Measurements from ENCODE around the gene CCDC28A. TPM values are rescaled to one million over a fixed set of nuclear protein-coding genes. Genes with fewer than 3 reads are reported as not detected.

CCDC28A gene
- total and polyA plus RNA-seq, 4 donors, result 11.9 to 20.3 (median 16.1) TPM

DNA sequence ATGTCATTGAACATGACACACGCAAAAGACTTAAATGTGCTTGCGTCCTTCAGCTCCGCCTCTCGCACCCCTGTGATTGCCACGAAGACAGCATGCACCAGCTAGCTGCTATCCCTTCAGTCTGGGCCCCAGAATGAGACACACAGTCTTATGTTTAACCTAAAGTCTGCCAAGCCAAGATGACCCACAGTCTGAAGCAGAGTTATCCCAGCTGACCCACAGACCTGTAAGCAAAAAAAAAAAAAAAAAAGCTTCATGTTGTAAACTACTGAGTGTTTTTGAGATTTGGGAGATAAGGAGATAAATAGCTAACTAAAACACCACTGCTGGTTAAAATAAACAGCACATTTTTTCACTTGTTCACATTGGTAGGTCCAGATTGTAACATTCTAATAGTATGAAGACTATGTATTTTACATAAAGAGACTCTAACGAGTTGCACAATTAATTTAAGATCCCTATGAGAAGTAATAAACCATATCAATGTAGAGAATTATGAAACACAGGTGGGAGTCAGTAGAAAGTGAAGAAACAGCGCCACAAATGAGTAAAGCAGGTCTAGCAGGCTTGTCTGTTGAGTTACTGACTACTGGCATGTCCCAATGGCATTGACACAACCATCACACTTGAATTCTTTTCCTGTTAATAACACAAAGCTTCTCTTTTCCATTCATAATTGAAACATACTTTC is 47.4 kb upstream of the CCDC28A start:
- WGBS, result 93% methylated on average over 7 of the region's 7 CpGs

DNA sequence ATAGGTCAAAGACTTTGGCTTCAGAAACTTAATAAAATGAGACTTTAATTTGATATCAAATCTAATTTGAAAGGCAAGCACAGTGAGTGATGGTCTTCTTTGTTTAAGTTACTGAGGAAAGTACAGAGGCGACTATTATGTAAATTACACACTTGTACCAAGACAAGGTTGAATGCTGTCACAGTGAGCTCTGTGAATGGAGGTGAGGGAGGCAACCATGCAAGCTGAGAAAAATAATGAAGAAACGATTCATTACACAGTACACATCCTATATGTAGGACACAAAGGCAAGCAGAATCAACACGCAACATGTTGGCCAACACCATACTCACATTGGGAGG is 46.8 kb upstream of the CCDC28A start:
- no peak for TF ChIP-seq JUND (IDR thresholded peaks at IDR 0.05)
- no peaks in the 10 kb centered on the region for H3K27me3 ChIP-seq (ENCODE audit: control insufficient read depth in 4 of 4, insufficient read depth in 4 of 4, low read length in 3 of 4)
- DNase-seq (ENCODE audit: low spot score), result no peak
- H3K36me3 ChIP-seq (ENCODE audit: control insufficient read depth in 4 of 4, insufficient read depth in 3 of 4, low read depth in 1 of 4, low read length in 3 of 4), result no peaks in the 10 kb centered on the region
- no peak overlapping the region for H3K9ac ChIP-seq (ENCODE audit: low read depth in 1 of 2, low read length in 2 of 2)
- WGBS, result 88% methylated on average over 3 of the region's 3 CpGs
- no peak overlapping the region for H3K27ac ChIP-seq (ENCODE audit: low read depth in 1 of 2, low read length in 2 of 2)
- H3K4me3 ChIP-seq (ENCODE audit: low read depth in 1 of 3, low read length in 3 of 3), result no peak overlapping the region
- H3K4me1 ChIP-seq (ENCODE audit: control insufficient read depth in 4 of 4, insufficient read depth in 4 of 4, low read length in 3 of 4), result peaks cover 6 to 13% (median 11%) of the 10 kb centered on the region in 4 donors
- H3K9me3 ChIP-seq (ENCODE audit: control insufficient read depth in 4 of 4, low read length in 3 of 4), result no peaks in the 10 kb centered on the region

More for the DNA sequence above, 47.4 kb upstream of the CCDC28A start:
- H3K36me3 ChIP-seq (ENCODE audit: control insufficient read depth in 4 of 4, insufficient read depth in 3 of 4, low read depth in 1 of 4, low read length in 3 of 4), result no peaks in the 10 kb centered on the region
- H3K9ac ChIP-seq (ENCODE audit: low read depth in 1 of 2, low read length in 2 of 2), result no peak overlapping the region
- no peak overlapping the region for H3K27ac ChIP-seq (ENCODE audit: low read depth in 1 of 2, low read length in 2 of 2)
- H3K4me1 ChIP-seq (ENCODE audit: control insufficient read depth in 4 of 4, insufficient read depth in 4 of 4, low read length in 3 of 4), result peaks cover 6 to 13% (median 11%) of the 10 kb centered on the region in 4 donors
- no peaks in the 10 kb centered on the region for H3K27me3 ChIP-seq (ENCODE audit: control insufficient read depth in 4 of 4, insufficient read depth in 4 of 4, low read length in 3 of 4)
- DNase-seq (ENCODE audit: low spot score), result no peak
- no peak overlapping the region for H3K4me3 ChIP-seq (ENCODE audit: low read depth in 1 of 3, low read length in 3 of 3)
- no peaks in the 10 kb centered on the region for H3K9me3 ChIP-seq (ENCODE audit: control insufficient read depth in 4 of 4, low read length in 3 of 4)
- TF ChIP-seq, protein P1, sequence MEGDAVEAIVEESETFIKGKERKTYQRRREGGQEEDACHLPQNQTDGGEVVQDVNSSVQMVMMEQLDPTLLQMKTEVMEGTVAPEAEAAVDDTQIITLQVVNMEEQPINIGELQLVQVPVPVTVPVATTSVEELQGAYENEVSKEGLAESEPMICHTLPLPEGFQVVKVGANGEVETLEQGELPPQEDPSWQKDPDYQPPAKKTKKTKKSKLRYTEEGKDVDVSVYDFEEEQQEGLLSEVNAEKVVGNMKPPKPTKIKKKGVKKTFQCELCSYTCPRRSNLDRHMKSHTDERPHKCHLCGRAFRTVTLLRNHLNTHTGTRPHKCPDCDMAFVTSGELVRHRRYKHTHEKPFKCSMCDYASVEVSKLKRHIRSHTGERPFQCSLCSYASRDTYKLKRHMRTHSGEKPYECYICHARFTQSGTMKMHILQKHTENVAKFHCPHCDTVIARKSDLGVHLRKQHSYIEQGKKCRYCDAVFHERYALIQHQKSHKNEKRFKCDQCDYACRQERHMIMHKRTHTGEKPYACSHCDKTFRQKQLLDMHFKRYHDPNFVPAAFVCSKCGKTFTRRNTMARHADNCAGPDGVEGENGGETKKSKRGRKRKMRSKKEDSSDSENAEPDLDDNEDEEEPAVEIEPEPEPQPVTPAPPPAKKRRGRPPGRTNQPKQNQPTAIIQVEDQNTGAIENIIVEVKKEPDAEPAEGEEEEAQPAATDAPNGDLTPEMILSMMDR (IDR thresholded peaks at IDR 0.05; ENCODE audit: low read depth, low read length, missing input control), result no peak
- TF ChIP-seq SP1 (IDR thresholded peaks at IDR 0.05), result no peak
- TF ChIP-seq HNF4G (IDR thresholded peaks at IDR 0.05), result no peak
- no peak for TF ChIP-seq YY1 (IDR thresholded peaks at IDR 0.05)
- TF ChIP-seq, protein P2, sequence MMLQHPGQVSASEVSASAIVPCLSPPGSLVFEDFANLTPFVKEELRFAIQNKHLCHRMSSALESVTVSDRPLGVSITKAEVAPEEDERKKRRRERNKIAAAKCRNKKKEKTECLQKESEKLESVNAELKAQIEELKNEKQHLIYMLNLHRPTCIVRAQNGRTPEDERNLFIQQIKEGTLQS (IDR thresholded peaks at IDR 0.05), result no peak
- TF ChIP-seq TAF1 (conservative IDR thresholded peaks at IDR 0.05), result no peak
- TF ChIP-seq EGR1 (IDR thresholded peaks at IDR 0.05; ENCODE audit: low read depth in 2 of 2), result no peak
- no peak for TF ChIP-seq HNF4A (conservative IDR thresholded peaks at IDR 0.05)
- TF ChIP-seq RXRA (IDR thresholded peaks at IDR 0.05), result no peak
- no peak for TF ChIP-seq FOXA2 (IDR thresholded peaks at IDR 0.05)

DNA sequence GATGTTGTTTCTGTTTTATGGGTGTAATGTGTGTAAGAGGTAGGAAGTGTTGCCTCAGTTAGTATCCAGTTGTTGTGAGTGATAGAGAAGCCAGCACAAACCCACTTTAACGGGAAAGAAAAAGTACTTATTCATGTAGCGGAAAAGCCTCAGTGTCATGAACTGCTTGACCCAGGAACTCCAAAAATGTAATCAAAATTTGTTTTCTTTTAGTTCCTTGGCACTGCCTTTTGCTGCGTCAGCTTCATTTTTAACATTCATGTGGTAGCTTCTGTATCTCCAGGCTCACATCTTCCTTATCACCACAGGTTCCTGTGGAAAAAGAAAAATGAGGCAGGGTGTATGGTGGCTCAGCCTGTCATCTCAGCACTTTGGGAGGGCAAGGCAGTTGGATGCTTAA is 46.4 kb upstream of the CCDC28A start:
- 70% methylated on average over 3 of the region's 3 CpGs for WGBS
- no peak for DNase-seq (ENCODE audit: low spot score)

More for the DNA sequence above, 46.4 kb upstream of the CCDC28A start:
- Histone ChIP-seq H3K36me3 (ENCODE audit: control insufficient read depth in 4 of 4, insufficient read depth in 3 of 4, low read depth in 1 of 4, low read length in 3 of 4) (no peaks in the 10 kb centered on the region), H3K27me3 (ENCODE audit: control insufficient read depth in 4 of 4, insufficient read depth in 4 of 4, low read length in 3 of 4) (no peaks in the 10 kb centered on the region), H3K4me3 (ENCODE audit: low read depth in 1 of 3, low read length in 3 of 3) (no peak overlapping the region), H3K4me1 (ENCODE audit: control insufficient read depth in 4 of 4, insufficient read depth in 4 of 4, low read length in 3 of 4) (peaks cover 6 to 13% (median 11%) of the 10 kb centered on the region in 4 donors), H3K9me3 (ENCODE audit: control insufficient read depth in 4 of 4, low read length in 3 of 4) (no peaks in the 10 kb centered on the region), H3K9ac (ENCODE audit: low read depth in 1 of 2, low read length in 2 of 2) (no peak overlapping the region), H3K27ac (ENCODE audit: low read depth in 1 of 2, low read length in 2 of 2) (no peak overlapping the region)
- TF ChIP-seq SP1 (IDR thresholded peaks at IDR 0.05), result no peak
- TF ChIP-seq YY1 (IDR thresholded peaks at IDR 0.05), result no peak
- no peak for TF ChIP-seq GABPA (IDR thresholded peaks at IDR 0.05 in 1 of 2, conservative IDR thresholded peaks at IDR 0.05 in 1 of 2)
- TF ChIP-seq RXRA (IDR thresholded peaks at IDR 0.05), result peak in 1 of 2 donors; percentile 38
- TF ChIP-seq NR2F2 (IDR thresholded peaks at IDR 0.05), result peak; percentile 97
- TF ChIP-seq, protein P1 (IDR thresholded peaks at IDR 0.05; ENCODE audit: low read depth, low read length, missing input control), result no peak
- TF ChIP-seq TAF1 (conservative IDR thresholded peaks at IDR 0.05), result no peak
- TF ChIP-seq, protein P3, sequence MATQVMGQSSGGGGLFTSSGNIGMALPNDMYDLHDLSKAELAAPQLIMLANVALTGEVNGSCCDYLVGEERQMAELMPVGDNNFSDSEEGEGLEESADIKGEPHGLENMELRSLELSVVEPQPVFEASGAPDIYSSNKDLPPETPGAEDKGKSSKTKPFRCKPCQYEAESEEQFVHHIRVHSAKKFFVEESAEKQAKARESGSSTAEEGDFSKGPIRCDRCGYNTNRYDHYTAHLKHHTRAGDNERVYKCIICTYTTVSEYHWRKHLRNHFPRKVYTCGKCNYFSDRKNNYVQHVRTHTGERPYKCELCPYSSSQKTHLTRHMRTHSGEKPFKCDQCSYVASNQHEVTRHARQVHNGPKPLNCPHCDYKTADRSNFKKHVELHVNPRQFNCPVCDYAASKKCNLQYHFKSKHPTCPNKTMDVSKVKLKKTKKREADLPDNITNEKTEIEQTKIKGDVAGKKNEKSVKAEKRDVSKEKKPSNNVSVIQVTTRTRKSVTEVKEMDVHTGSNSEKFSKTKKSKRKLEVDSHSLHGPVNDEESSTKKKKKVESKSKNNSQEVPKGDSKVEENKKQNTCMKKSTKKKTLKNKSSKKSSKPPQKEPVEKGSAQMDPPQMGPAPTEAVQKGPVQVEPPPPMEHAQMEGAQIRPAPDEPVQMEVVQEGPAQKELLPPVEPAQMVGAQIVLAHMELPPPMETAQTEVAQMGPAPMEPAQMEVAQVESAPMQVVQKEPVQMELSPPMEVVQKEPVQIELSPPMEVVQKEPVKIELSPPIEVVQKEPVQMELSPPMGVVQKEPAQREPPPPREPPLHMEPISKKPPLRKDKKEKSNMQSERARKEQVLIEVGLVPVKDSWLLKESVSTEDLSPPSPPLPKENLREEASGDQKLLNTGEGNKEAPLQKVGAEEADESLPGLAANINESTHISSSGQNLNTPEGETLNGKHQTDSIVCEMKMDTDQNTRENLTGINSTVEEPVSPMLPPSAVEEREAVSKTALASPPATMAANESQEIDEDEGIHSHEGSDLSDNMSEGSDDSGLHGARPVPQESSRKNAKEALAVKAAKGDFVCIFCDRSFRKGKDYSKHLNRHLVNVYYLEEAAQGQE (IDR thresholded peaks at IDR 0.05), result no peak
- no peak for TF ChIP-seq FOXA2 (IDR thresholded peaks at IDR 0.05)
- TF ChIP-seq RAD21 (IDR thresholded peaks at IDR 0.05), result peak in 1 of 2 donors; percentile 13
- TF ChIP-seq, protein P4, sequence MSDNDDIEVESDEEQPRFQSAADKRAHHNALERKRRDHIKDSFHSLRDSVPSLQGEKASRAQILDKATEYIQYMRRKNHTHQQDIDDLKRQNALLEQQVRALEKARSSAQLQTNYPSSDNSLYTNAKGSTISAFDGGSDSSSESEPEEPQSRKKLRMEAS (IDR thresholded peaks at IDR 0.05), result peak; percentile 31
